ENCODE measurements around the gene FANCE.

DNA sequence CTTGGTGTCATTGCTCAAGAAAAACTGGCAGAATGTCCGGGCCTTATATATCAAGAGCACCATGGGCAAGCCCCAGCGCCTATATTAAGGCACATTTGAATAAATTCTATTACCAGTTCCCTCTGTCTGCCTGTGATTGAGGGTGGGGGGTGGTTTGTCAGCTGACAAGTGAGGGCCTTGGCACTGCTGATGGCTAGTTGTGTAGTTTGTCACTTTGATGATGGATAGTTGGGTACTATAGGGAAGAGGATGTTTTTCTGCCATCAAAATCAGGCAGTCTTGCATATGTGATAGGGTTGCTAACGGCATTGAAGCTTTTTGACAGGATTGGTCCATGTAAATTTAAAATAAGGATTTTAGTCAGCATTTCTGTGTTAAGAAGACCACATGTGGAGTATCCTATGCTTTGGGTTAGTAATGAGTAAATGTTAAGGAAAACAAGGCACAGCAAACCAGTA is 18.6 kb downstream of the FANCE start:
- TF ChIP-seq, protein P1, sequence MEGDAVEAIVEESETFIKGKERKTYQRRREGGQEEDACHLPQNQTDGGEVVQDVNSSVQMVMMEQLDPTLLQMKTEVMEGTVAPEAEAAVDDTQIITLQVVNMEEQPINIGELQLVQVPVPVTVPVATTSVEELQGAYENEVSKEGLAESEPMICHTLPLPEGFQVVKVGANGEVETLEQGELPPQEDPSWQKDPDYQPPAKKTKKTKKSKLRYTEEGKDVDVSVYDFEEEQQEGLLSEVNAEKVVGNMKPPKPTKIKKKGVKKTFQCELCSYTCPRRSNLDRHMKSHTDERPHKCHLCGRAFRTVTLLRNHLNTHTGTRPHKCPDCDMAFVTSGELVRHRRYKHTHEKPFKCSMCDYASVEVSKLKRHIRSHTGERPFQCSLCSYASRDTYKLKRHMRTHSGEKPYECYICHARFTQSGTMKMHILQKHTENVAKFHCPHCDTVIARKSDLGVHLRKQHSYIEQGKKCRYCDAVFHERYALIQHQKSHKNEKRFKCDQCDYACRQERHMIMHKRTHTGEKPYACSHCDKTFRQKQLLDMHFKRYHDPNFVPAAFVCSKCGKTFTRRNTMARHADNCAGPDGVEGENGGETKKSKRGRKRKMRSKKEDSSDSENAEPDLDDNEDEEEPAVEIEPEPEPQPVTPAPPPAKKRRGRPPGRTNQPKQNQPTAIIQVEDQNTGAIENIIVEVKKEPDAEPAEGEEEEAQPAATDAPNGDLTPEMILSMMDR (IDR thresholded peaks at IDR 0.05): no peak
- TF ChIP-seq POLR2A (IDR thresholded peaks at IDR 0.05): no peak
